ENCODE measurements around the gene LCE3B. TPM values are rescaled to one million over a fixed set of nuclear protein-coding genes. Genes with fewer than 3 reads are reported as not detected.

The LCE3B gene
- total RNA-seq, 4 donors from 2014 or later, result not detected

- TF ChIP-seq POLR2A (IDR thresholded peaks at IDR 0.05) (no peak), CTCF (IDR thresholded peaks at IDR 0.05 in 4 of 5, conservative IDR thresholded peaks at IDR 0.05 in 1 of 5) (no peak)
- ATAC-seq (no peak), DNase-seq (no peak)
- Histone ChIP-seq H3K9me3 (no peaks in the 10 kb centered on the region), H3K36me3 (no peaks in the 10 kb centered on the region), H3K27ac (no peak overlapping the region), H3K4me3 (no peak overlapping the region), H3K4me1 (no peaks in the 10 kb centered on the region), H3K27me3 (no peaks in the 10 kb centered on the region)
- intact Hi-C loops (cut with DNase I; ENCODE audit: low total_unique reads) (no loop called here), in situ Hi-C loops (cut with MboI; ENCODE audit: low sequenced_read_pairs in 4 of 4) (loop anchor here in 1 of 4 donors (10.0 kb wide), 1 partner anchor 49 kb away; no protein-coding TSS in a partner anchor)
Observed at GRCh38 chr1:152623203-152623844, 9.7 kb downstream of the LCE3B start.

GRCh38 chr1:152626744-152627143 lies 13.1 kb downstream of the LCE3B start:
- Histone ChIP-seq H3K27me3 (no peaks in the 10 kb centered on the region), H3K4me3 (no peak overlapping the region), H3K27ac (no peak overlapping the region), H3K36me3 (no peaks in the 10 kb centered on the region), H3K4me1 (no peaks in the 10 kb centered on the region), H3K9me3 (no peaks in the 10 kb centered on the region)
- no peak for ATAC-seq
- intact Hi-C loops (cut with DNase I; ENCODE audit: low total_unique reads) (no loop called here), in situ Hi-C loops (cut with MboI; ENCODE audit: low sequenced_read_pairs in 4 of 4) (loop anchor here in 1 of 4 donors (10.0 kb wide), 1 partner anchor 52 kb away; no protein-coding TSS in a partner anchor)
- no peak for DNase-seq
- TF ChIP-seq CTCF (IDR thresholded peaks at IDR 0.05 in 4 of 5, conservative IDR thresholded peaks at IDR 0.05 in 1 of 5) (no peak), POLR2A (IDR thresholded peaks at IDR 0.05) (no peak)

GRCh38 chr1:152630596-152630995 lies 17.0 kb downstream of the LCE3B start:
- in situ Hi-C loops (cut with MboI; ENCODE audit: low sequenced_read_pairs in 4 of 4) (no loop called here), intact Hi-C loops (cut with DNase I; ENCODE audit: low total_unique reads) (no loop called here)
- H3K27ac ChIP-seq, result no peak overlapping the region
- no peaks in the 10 kb centered on the region for H3K9me3 ChIP-seq
- no peaks in the 10 kb centered on the region for H3K4me1 ChIP-seq
- no peak for ATAC-seq
- TF ChIP-seq CTCF (IDR thresholded peaks at IDR 0.05 in 4 of 5, conservative IDR thresholded peaks at IDR 0.05 in 1 of 5), result no peak
- H3K27me3 ChIP-seq, result no peaks in the 10 kb centered on the region
- DNase-seq, result no peak
- no peaks in the 10 kb centered on the region for H3K36me3 ChIP-seq
- no peak overlapping the region for H3K4me3 ChIP-seq

- no peaks in the 10 kb centered on the region for H3K36me3 ChIP-seq
- H3K27me3 ChIP-seq, result no peaks in the 10 kb centered on the region
- ATAC-seq (no peak), DNase-seq (no peak)
- H3K9me3 ChIP-seq, result no peaks in the 10 kb centered on the region
- in situ Hi-C loops (cut with MboI; ENCODE audit: low sequenced_read_pairs in 4 of 4), result no loop called here
- no peak for TF ChIP-seq CTCF (IDR thresholded peaks at IDR 0.05 in 4 of 5, conservative IDR thresholded peaks at IDR 0.05 in 1 of 5)
- no peak for TF ChIP-seq POLR2A (IDR thresholded peaks at IDR 0.05)
- H3K4me1 ChIP-seq, result no peaks in the 10 kb centered on the region
- no peak overlapping the region for H3K4me3 ChIP-seq
- H3K27ac ChIP-seq, result no peak overlapping the region
- intact Hi-C loops (cut with DNase I; ENCODE audit: low total_unique reads), result no loop called here
Observed at GRCh38 chr1:152640351-152640750, 26.7 kb downstream of the LCE3B start.

GRCh38 chr1:152643945-152644344 lies 30.3 kb downstream of the LCE3B start:
- DNase-seq (no peak), ATAC-seq (no peak)
- H3K9me3 ChIP-seq, result no peaks in the 10 kb centered on the region
- H3K4me1 ChIP-seq, result no peaks in the 10 kb centered on the region
- TF ChIP-seq POLR2A (IDR thresholded peaks at IDR 0.05) (no peak), CTCF (IDR thresholded peaks at IDR 0.05 in 4 of 5, conservative IDR thresholded peaks at IDR 0.05 in 1 of 5) (no peak)
- H3K36me3 ChIP-seq, result no peaks in the 10 kb centered on the region
- H3K4me3 ChIP-seq, result no peak overlapping the region
- no peak overlapping the region for H3K27ac ChIP-seq
- in situ Hi-C loops (cut with MboI; ENCODE audit: low sequenced_read_pairs in 4 of 4), result no loop called here
- no peaks in the 10 kb centered on the region for H3K27me3 ChIP-seq
- intact Hi-C loops (cut with DNase I; ENCODE audit: low total_unique reads), result no loop called here
